ENCODE data around the gene HOXA4.

HOXA4 gene

DNA sequence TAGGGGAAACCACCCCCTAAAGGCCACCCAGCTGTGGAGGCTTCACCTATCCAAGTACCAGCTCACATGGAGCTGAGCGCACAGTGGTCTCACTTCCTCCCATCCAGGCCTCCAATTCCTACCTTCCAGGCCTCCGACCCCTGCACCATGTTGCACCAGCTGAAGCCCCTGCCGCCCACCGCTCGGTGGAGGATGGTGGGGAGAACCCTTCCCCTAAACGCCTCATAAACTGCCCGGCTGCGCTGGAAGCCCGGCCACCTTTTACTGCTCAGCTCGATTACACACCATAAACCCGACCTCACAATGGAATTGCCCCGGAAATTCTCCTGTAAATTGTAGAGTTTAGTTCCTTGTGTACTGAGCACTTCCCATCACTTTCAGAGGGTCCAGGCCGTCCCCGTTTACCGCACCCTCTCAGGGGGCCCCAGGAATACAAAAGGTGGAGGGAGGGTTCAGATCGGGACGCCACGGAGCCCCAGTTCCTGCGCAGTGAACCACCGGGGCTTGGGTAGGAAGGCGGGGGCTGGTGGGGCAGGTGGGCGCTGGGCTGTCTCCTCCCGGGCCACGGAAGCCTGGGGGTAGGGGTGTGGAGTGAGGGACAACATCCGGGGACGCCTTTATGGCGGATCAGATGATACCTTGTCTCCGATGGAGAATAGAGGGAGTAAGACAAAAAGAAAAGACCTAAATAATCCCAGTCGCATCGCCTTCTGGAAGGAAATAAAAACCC is 27.3 kb upstream of the HOXA4 start:
- no peak for DNase-seq

DNA sequence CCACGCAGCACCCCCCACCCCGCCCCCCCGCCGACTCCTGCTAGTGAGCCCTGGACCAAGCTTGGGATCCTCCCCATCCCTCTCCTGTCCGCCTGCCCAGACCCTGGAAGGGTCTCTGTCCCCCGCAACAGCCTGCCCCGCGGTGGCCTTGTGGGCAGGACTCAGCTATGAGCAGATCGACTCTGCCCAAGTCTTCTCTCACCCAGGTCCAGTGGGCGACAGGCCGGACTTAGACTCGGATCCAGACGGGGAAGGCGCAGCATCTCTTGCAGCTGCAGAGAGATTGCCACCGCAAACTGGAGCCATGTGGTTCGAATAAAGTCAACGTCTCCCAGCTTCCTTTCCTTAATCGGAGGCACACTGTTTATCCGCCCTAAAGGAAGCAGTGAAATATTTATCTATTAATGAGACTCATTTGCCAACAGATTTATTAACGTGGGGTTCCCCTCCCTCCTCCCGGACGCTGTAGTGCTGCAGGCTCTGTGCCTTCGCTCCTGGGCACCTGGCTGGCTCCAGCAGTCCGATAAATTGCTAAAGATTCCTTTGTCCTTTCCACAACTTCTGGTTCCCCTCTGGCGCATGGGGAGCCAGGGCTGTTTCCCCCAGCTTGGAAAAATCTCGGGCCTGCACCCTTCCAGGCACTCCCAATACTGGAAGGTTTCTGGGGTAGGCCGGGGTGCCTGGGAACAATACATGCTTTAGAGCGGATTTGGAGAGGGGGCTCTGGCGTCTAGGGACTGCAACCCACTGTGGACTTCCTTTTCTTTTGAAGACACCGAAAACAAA is 26.6 kb upstream of the HOXA4 start:
- DNase-seq = no peak

DNA sequence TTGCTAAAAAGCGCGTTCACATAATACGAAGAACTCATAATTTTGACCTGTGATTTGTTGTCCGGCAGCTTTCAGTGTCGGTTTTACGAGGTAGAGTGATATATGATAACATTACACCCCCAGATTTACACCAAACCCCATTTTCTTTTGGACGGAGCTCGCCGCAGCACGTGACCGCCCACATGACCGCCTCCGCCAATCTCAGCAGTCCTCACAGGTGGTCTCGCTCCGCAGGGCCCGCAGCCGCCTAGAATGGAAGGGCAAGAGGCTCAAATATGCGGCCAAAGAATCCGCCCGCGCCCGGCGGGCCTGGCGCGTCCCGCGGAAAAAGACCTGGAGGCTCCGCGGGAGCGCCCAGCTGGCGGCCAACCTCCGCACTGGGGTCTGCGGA is 25.9 kb upstream of the HOXA4 start, which contains the start of gene HOXA7:
HOXA7 (minus strand) TSS at position 168 of the 391 bp plus-strand sequence; CDS start at position 38, 130 bp downstream.
- DNase-seq = peak in 1 of 3 experiments; percentile 61

DNA sequence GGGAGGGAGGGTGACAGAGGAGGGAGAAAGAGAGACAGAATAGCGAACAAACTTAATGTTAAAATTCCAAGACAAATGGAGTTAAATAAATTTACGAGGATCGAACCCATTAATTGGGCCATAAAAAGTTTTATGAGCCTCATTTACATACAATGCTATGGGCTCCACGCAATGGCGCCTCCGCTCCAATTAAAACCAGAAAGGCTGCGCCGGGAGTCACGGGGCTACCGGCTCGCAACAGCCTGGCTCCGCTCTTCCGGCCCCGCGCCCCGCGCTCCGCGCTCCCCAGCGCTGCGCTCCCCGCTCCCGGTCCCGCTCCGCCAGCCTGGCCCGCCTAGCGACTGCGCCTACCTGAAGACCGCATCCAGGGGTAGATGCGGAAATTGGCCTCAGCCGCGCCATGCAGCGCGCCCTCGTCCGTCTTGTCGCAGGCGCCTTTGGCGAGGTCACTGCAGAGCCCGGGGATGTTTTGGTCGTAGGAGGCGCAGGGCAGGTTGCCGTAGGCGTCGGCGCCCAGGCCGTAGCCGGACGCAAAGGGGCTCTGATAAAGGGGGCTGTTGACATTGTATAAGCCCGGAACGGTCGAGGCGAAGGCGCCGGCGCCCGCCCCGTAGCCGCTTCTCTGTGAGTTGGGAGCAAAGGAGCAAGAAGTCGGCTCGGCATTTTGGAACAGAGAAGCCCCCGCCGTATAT is 25.4 kb upstream of the HOXA4 start:
- DNase-seq = no peak

DNA sequence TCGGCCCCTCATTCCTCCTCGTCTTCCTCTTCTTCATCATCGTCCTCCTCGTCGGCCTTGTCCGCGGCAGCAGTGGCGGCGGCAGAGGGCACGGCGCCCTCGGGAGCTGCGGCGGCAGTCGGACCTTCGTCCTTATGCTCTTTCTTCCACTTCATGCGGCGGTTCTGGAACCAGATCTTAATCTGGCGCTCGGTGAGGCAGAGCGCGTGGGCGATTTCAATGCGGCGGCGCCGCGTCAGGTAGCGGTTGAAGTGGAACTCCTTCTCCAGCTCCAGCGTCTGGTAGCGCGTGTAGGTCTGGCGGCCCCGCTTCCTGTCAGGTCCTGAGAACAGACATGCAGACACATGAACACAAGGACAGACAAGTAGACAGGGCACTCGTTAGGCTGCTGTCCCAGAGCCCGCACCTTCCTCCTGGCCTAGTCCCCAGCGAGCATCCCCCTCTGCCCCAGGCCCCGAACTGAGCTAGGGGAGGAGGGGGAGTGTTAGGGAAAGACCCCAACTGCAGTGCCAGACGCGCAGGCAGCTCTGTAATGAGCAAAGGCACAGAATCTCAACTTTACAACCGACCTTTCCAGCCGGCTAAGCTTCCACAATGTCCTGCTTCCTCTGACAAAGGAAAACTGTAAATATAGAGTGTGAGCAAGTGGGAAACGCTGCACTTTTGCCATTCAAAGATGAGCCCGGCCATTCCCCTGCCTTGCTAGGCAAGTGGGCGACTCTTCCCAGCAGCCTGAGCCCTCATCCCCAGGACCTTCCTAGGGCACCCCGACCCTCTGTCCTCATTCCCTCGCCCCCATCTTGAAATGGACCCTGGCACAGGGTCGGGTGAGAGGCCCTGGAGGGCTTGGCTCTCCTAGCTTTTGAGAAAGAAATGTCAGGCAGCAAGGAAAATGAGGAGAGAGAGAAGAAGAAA is 24.6 kb upstream of the HOXA4 start:
- no peak for DNase-seq

DNA sequence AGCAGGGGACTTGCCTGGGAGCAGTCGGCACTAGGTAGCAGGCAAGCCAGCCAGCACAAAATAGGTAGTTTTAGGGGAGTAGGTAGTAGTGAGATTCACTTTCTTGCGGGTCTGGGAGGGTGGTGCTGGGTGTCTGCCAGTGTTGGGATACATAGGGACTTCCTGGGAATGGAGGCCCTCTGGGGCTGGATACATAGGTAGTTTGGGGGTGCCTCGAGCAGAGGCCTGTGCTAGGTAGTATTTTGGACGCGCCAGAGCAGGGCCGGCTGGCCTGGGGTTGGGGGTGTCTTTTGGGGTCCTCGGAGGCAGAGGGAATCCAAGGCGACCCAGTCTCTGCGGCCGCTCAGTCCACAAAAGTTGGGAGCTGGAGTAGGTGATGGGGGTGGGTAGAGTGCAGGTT is 23.8 kb upstream of the HOXA4 start:
- DNase-seq = no peak

DNA sequence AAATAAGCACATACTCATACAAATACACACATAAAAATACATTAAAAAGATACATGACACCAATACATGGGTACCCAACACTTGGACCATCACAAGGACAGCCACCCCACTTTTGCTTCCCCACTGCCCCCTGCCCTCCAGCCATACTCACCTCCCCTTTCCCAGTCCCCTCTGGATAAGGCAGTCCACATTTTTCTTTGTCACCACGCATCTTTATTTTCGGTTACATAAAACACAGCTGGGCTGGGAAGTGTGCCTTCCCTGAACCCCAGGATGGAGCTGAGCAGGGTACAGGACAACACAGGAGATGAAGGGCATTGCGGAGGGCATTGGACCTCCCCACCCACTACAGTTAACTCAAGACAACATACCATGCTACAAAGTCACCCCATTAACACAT is 23.0 kb upstream of the HOXA4 start:
- DNase-seq = no peak

DNA sequence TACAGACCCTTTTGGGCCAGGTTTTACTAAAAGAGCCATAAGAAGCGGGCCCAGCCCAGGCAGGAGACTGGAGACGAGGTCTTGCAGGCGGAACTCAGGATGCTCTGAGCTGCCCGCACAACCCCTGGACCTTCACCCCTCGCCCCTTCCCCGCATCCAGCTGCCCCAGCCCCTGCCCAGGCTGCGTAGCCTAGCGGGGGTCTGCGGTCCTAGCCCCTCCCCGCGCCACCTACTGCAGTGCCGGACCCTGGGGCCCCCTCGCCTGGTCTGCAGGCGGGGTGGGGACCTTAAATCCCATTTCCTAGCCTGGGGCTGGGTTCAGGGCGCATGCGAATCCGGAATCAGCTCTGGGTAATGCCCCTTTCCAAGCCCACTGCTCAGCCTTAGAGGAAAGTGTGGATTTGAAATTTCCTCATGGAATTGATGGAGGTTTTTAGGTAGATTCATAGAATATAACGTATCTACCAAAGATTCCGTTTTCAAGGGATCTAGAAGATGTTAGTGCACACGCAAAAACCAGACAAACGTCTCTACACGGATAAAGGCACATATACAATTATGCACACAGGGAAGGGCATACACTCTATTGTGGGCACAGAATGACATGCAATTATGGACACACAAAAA is 22.4 kb upstream of the HOXA4 start:
- DNase-seq = no peak

DNA sequence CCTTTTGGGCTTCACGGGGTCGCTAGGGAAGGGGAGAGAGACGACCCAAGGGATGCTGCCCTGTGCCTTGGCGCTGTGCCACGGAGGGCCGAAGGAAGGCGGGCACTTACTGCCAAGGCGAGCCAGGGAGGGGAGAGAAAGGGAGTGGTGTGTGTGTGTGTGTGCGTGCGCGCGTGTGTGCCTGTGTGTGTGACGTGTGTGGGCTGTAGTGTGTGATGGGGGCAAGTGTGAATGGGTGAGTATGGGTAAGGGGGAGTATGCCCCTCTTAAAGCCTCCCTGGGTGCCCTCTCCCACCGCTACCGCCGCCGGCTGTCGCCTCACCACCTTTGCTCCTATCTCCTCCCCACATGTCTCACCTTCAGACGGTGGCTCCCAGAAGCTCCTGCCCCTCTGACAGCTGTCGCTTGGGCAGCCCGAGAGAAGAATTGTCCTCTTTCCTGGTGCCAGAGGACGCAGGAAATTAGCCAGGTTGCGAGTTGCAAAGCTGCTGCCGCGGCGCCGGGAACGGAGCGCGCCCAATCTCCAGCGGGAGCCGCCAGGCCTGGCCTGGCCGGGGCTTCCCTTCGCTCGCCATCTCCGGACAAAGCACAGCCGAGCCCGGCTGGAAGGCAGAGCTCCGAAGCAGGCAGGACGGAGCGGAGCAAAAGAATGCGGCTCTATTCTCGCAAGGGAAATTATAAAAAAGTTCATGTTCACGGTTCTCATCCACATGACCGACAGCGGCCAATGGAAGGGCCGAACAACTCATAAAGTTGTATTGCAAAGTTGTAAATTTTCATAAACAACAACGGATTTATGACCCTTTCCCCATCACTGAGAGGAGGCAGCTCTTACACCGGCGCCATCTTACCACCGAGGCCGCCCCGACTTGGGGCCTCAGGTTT is 21.6 kb upstream of the HOXA4 start, which contains the start of gene HOXA3:
HOXA3 (minus strand) TSS at position 653 of the 885 bp plus-strand sequence. CDS start 41,943 bp downstream, outside the sequence.
- peak in 2 of 3 experiments; percentile 51 to 70 for DNase-seq

DNA sequence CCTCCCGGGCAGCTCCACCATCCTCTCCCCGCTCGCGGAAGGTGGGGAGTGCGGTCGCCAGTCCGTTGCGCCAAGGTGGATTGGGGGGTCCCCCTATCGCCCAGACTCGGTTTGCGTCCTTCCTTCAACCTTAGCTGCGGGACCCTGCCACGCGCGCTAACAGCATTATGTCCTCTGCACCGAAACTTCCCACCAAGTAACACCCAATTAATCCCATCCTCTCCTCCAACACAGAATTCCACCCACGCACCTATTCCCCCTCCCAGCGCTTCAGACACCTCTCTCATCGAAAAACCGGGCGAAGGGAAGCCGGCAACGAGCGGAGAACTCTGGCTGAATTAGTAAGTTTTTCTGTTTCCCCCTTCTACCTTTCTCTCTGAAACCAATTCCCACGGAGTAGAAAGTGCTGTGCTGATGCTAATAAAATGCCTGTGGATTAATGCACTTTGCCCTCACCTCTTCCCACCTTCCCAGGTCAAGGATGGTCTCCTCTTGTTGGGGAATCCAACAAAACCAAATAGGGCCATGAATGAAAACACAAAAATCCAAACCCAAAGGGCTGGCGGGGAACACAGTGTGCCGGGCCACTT is 20.9 kb upstream of the HOXA4 start:
- DNase-seq = no peak

DNA sequence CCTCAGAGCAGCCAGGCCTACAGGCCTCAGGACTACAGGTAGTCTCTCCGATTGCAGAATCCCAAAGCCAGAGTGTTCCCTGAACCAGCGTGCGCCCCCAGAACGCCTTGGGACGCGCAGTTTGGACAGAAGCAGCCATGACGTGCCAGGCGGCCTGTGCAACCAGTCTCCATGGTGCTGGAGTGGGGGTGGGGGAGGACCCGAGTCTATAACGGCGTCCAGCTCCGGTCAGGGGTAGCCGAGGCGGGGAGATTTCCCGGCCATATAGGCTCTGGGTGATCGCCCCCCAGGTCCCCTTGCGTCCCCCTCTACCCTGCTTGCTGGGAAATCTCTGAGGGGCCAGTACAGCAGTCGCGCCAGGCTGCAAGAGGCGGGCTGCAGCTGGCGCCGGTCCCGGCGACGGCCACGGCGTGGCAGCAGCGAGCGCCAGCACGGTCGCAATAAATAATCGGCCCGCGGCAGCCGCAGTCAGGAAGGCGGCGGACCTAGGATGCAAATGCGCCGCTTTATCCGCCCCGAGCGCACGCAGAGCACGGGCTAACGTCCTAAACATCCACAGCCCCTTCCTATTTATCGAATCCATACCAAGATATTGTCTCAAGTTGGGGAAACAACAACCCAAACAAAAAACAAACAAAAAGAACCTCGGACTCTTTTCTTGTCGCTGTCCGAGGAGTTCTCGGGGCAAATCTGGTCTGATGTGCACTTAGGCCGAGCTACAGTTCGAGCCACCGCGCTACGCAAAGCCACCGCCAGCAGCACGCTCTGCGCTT is 20.2 kb upstream of the HOXA4 start:
- DNase-seq = peak; percentile 90 to 96 (median 95)

DNA sequence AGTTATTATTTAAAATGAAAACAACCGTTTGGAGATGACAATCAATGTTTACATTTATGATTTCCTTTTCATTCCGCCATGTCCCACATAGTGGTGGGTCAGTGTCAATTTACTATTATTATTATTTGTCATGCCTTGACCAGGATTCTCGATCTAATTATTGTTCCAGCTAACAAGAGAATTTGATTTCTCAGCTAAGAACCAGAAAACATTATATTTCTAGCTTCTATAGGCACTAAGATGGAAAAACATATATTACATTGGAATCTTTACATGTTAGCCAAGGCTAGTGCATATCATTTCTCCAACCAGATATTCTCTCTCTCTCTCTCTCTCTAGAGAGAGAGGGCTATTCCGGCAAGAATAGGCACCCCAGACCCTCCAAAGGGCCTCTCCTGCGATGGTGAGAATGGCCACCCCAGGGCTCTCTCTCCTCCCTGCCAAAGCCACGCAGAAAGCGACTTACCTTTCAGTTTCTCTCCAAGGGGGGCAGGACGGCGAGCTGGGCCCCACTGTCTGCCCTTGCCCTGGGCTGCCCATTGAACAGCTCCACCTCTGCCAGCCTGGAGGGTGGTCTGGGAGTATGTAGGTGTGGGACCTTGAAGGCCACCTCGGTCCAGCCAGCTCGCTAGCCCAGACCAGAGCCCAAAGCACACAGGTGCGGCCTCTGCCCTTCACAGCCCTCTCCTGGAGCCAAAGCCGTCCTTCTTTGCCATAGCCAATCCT is 19.4 kb upstream of the HOXA4 start:
- peak; percentile 37 to 93 (median 50) for DNase-seq

DNA sequence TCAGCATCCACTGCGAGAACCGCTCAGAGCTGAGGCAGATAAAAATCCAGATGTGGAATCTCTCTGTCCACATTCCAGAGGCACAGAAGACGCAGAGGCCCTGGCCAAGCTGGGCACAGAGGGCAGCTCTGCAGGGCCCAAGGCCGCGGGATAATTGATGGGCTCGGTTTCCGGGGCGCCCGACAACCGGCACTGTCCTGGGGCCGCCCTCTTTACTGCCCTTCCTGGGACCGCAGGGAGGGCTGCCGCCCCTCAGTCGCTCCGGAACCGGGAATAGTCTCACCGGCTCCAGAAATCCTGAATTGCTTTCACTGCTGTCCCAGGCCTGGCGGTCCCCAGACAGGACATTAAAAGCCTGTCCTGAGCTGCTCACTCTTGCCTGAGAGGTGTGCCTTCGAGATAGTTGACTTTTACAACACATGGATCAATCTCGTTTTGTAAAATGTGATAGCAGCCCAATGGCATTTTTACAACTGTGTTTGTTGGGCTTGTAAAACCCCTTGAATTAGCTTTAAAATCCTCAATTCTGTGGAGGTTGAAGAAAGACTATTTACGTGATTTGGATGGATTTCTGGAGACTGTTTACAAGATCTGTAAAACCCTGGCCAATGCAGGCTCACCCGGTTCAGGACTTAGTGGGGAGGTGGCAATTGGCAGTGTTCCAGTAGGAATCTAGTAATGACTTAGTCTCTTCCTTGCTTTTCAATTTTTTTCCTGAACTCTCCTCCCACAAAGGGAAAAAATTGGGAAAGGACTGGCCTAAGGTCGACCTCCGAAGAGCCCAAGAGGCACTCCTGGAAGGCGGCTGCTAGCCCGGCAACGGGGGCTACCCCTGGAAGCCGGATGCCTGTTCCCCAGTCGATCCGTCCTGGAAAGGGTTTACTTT is 18.4 kb upstream of the HOXA4 start:
- peak; percentile 26 to 57 (median 49) for DNase-seq

DNA sequence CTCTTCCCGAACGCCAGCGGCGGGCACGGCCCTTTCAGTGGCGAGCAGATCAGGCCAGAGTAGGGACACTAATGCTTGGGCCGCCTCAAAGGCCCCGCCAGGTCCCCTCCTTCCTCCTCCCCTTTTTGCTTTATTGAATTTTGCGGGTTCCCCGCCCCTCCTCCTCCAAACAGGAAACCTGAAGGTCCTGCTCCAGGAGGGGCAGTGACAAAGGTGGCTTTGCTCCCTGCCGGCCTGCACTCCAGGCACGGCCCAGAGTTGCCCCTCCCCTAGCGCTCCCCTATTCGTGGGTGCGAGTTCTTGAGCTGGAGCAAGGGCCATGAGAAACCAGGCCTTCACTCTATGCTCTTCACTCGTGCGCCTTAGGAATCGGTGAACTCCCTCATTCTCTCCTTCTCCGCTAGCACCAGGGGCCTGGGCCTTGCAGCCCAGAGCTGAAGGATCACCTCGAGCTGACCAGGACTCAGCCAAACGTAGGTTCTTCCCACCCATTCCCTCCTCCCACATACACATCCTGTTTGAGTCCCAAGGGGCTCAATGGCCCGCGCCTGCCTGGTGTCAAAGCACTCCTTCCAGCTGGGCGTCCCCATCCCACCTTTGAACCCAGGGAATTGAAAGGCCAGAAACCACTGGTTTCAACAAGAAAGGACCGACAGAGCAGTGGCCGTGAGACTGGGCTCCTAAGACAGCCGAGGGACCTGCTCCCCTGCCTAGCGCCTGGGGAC is 17.6 kb upstream of the HOXA4 start:
- DNase-seq = peak; percentile 37 to 80 (median 69)

DNA sequence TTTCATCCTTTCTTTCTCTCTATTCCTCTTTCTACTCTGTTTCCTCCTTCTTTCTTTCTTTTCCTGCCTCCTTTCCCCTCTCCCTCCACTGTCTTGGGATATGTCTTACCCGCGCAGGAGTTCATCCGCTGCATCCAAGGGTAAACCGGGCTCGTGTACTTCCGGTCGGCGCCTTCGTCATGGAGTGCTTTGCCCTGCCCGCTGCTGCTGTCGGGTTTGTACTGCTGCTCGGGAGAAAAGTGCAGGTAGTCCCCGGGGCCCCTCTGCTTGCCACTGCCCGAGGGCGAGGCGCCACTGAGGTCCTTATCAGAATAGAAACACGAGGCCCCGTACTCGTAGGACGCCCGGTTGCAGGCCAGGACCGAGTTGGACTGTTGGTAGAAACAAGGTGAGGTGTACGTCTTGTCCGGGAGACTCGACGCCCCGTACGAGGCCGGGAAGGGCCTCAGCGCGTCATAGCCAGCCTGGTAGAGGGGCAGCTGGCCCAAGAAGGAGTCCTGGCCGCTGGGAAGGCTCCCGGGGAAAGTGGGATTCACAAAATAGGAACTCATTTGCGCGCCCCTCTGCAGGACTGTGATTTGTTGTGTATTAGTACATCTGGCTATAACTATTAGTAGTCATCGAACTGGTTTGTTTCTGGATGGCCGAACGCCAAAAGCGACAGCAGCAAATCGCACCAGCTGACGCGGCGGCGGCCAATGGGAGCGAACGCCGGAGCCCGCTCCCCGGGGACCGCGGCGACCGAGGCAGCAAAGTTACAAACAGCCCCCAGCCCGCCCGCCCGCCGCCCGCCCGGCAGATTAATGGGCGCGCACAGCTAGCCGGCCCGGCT is 16.9 kb upstream of the HOXA4 start, which contains the start of gene HOXA6:
HOXA6 (minus strand) TSS at position 576 of the 832 bp plus-strand sequence; CDS start at position 551, 25 bp downstream.
- DNase-seq = peak; percentile 57 to 87 (median 83)

Measured in NCI-H1417 (cell line).